HepG2 (cell line): ENCODE measurements around the gene SYNGR2. TPM values are rescaled to one million over a fixed set of nuclear protein-coding genes. Genes with fewer than 3 reads are reported as not detected.

Experiments
- ATAC-seq: fragments of 200-7000 bp; cut with Tn5 transposase; 3 replicates; pipeline ENCODE4 v1.9.1; 2020; ENCODE audit warnings: mild to moderate bottlenecking, moderate library complexity
- BruUV-seq: library from RNA; stranded (reverse); fragments of 400-500 nt; replicated peaks from 2 replicates; lab custom pipeline; 2021; lab: Mats Ljungman, UMichigan
- CTCF ChIA-PET: fragments of 300-600 bp; formaldehyde crosslinking; extraction: SDS; loops from one replicate; lab custom pipeline; 2021; ENCODE audit warnings: low total read pairs, inconsistent platforms, low intra/inter-chr PET ratio; lab: Yijun Ruan, JAX
- POLR2A ChIA-PET: fragments of 350-600 bp; sonication (Branson Sonifier 250); formaldehyde crosslinking; loops from one replicate; lab custom pipeline; 2020; ENCODE audit warnings: antibody characterized with exemption, inconsistent platforms; lab: Yijun Ruan, JAX
- DNase-seq: peaks from one replicate; pipeline ENCODE4 v3.0.0-alpha.2; 2015; ENCODE audit warnings: low spot score
- FAIRE-seq: peaks from 3 replicates; lab custom pipeline; 2011; peaks lifted over from hg19 to GRCh38; lab: Jason Lieb, UNC
- H2AFZ ChIP-seq: one replicate; pipeline ENCODE4 v1.6.1; 2011; ENCODE audit warnings: low read length, inconsistent platforms
- H3K27ac ChIP-seq: fragments of 300-600 bp; 3 replicates; pipeline ENCODE4 v1.8.0; 2011; ENCODE audit warnings: mixed run types, mild to moderate bottlenecking, mixed read lengths, low read length, inconsistent platforms; ENCODE audit not compliant: insufficient read depth; ENCODE audit errors: extremely low read length
- H3K27me3 ChIP-seq, 2 experiments: fragments of 200-600 bp in 1 of 2; 2 replicates in 1 of 2; 3 replicates in 1 of 2; pipeline versions ENCODE4 v1.6.0 to v1.8.0; 2011; ENCODE audit warnings: low read length in 2 of 2, mild to moderate bottlenecking in 2 of 2, moderate library complexity in 2 of 2, inconsistent platforms in 1 of 2; ENCODE audit not compliant: insufficient read depth in 2 of 2, control insufficient read depth in 1 of 2
- H3K36me3 ChIP-seq, 2 experiments: fragments of 200-600 bp in 1 of 2; replicated peaks in 1 of 2; 2 replicates in 1 of 2; 3 replicates in 1 of 2; pipeline versions ENCODE4 v1.5.1 to v1.8.0; 2011; ENCODE audit warnings: low read length in 2 of 2, inconsistent platforms in 1 of 2; ENCODE audit not compliant: insufficient read depth in 2 of 2, control insufficient read depth in 1 of 2
- H3K4me1 ChIP-seq: 2 replicates; pipeline ENCODE4 v1.5.1; 2012; ENCODE audit warnings: low read length, inconsistent platforms; ENCODE audit not compliant: insufficient read depth
- H3K4me2 ChIP-seq: 2 replicates; pipeline ENCODE4 v1.6.0; 2011; ENCODE audit warnings: low read depth, low read length, inconsistent platforms
- H3K4me3 ChIP-seq, 3 experiments: fragments of 200-600 bp in 1 of 3; sonication (generic), shearing (Covaris generic) in 1 of 3; replicated peaks in 1 of 3; 2 replicates each; pipeline ENCODE4 v1.5.1; 2011 to 2016; ENCODE audit warnings: low read length in 3 of 3, inconsistent platforms in 2 of 3, low read depth in 2 of 3, mild to moderate bottlenecking in 2 of 3, control low read depth in 1 of 3, mixed read lengths in 1 of 3; ENCODE audit not compliant: insufficient read depth in 1 of 3
- H3K79me2 ChIP-seq: one replicate; pipeline ENCODE4 v1.6.1; 2011; ENCODE audit warnings: low read length, inconsistent platforms; ENCODE audit not compliant: insufficient read depth
- H3K9ac ChIP-seq: 2 replicates; pipeline ENCODE4 v1.6.0; 2011; ENCODE audit warnings: mild to moderate bottlenecking, low read depth, low read length, inconsistent platforms; ENCODE audit not compliant: insufficient read depth
- H3K9me3 ChIP-seq: 2 replicates; pipeline ENCODE4 v1.5.1; 2012; ENCODE audit warnings: mild to moderate bottlenecking, low read length
- H4K20me1 ChIP-seq: 2 replicates; pipeline ENCODE4 v1.6.0; 2011; ENCODE audit warnings: inconsistent platforms, mild to moderate bottlenecking, low read length, moderate library complexity; ENCODE audit not compliant: insufficient read depth
- BORCS8-MEF2B ChIP-seq: sonication (generic); formaldehyde crosslinking; IDR thresholded peaks from 2 replicates; pipeline ENCODE4 v1.8.0; 2022; ENCODE audit warnings: mild to moderate bottlenecking, missing genetic modification reagents
- DMAP1 ChIP-seq: IDR thresholded peaks from 2 replicates; pipeline ENCODE4 v1.6.1; 2016
- RFX3 ChIP-seq: IDR thresholded peaks from 2 replicates; pipeline ENCODE4 v1.6.1; 2016; ENCODE audit warnings: missing biosample characterization, missing genetic modification reagents
- ZBTB1 ChIP-seq: sonication (generic); formaldehyde crosslinking; IDR thresholded peaks from 2 replicates; pipeline ENCODE4 v1.4.0; 2020; ENCODE audit warnings: missing genetic modification reagents, borderline replicate concordance
- ZFP1 ChIP-seq: IDR thresholded peaks from 2 replicates; pipeline ENCODE4 v1.6.1; 2016
- ZFP36L1 ChIP-seq: sonication (generic); formaldehyde crosslinking; IDR thresholded peaks from 2 replicates; pipeline ENCODE4 v1.8.0; 2022; ENCODE audit warnings: mild to moderate bottlenecking, missing genetic modification reagents, moderate library complexity
- ZNF142 ChIP-seq: sonication (generic); formaldehyde crosslinking; IDR thresholded peaks from 2 replicates; pipeline ENCODE4 v1.4.0; 2020; ENCODE audit warnings: missing genetic modification reagents
- ZNF260 ChIP-seq: sonication (generic); formaldehyde crosslinking; IDR thresholded peaks from 2 replicates; pipeline ENCODE4 v1.4.0; 2020; ENCODE audit warnings: missing genetic modification reagents, low read depth, mild to moderate bottlenecking, borderline replicate concordance
- ZNF362 ChIP-seq: sonication (generic); formaldehyde crosslinking; IDR thresholded peaks from 2 replicates; pipeline ENCODE4 v1.4.0; 2020; ENCODE audit warnings: missing genetic modification reagents, mild to moderate bottlenecking, borderline replicate concordance
- ZNF629 ChIP-seq: sonication (generic); formaldehyde crosslinking; conservative IDR thresholded peaks from 2 replicates; pipeline ENCODE4 v1.5.0; 2020; ENCODE audit warnings: missing genetic modification reagents
- ZSCAN5A ChIP-seq: sonication (generic); formaldehyde crosslinking; IDR thresholded peaks from 2 replicates; pipeline ENCODE4 v1.8.0; 2022; ENCODE audit warnings: mild to moderate bottlenecking, missing genetic modification reagents, borderline replicate concordance
- WGBS: methylation state at CpG from one replicate; pipeline ENCODE4 v1.1.6; 2017; ENCODE audit warnings: low lambda C conversion rate; 5-methylcytosine and 5-hydroxymethylcytosine counted together
- in situ Hi-C: cut with HindIII; loops from 2 replicates; pipeline ENCODE4 v1.10.0; 2017; ENCODE audit warnings: low pct_unique_long_range_greater_than_20kb; ENCODE audit not compliant: extremely low pct_ligation_motif_present
- intact Hi-C: fragments of 100-400 bp; cut with micrococcal nuclease; formaldehyde crosslinking; loops from one replicate; pipeline ENCODE4 v1.10.0; 2022; ENCODE audit not compliant: unreplicated experiment
- polyA plus RNA-seq, 8 experiments: library from polyadenylated mRNA; depleted of rRNA in 3 of 8; stranded (reverse) in 7 of 8; unstranded in 1 of 8; fragments of >200 nt; fragmentation: Illumina TruSeq in 4 of 8; extraction: Trizol in 4 of 8; gene quantifications; 2 replicates each; pipeline versions ENCODE4 v1.2.1 to v1.2.3, GENCODE V29; 2011 to 2016; ENCODE audit warnings: low read depth in 4 of 8, missing spikeins in 1 of 8, mixed read lengths in 1 of 8; ENCODE audit not compliant: insufficient read depth in 1 of 8
- total RNA-seq, 5 experiments: library from RNA; depleted of rRNA; stranded (reverse); fragments of >200 nt; fragmentation: Illumina TruSeq; extraction: Trizol; gene quantifications; 2 replicates each; pipeline ENCODE4 v1.2.3, GENCODE V29; 2016; ENCODE audit warnings: low read depth in 1 of 5

The SYNGR2 gene
- total and polyA plus RNA-seq, 2 of the 13 experiments (the other 11 are each of a cell fraction or from before 2014, with no cell fraction given) = 46.7 to 170 TPM

- Histone ChIP-seq H3K27me3 (peaks cover 9 to 26% of the 10 kb centered on the region in 2 experiments; a peak in 4 of 5 replicates), H3K27ac (peak overlapping the region; percentile 34), H3K4me3 (peak overlapping the region in 2 of 3 experiments; percentile 9 to 65; a peak in 2 of 6 replicates), H3K9me3 (no peaks in the 10 kb centered on the region), H3K36me3 (no peaks in the 10 kb centered on the region), H3K4me2 (peak overlapping the region; percentile 78), H3K4me1 (peaks cover 86% of the 10 kb centered on the region), H3K9ac (0 out of 2 replicates have a peak overlapping the region, but pooled peaks have one; percentile 10), H2AFZ (no peak overlapping the region), H3K79me2 (no peaks in the 10 kb centered on the region), H4K20me1 (no peaks in the 10 kb centered on the region)
- intact Hi-C loops (loop anchor here (5.0 kb wide), 2 partner anchors 697 to 782 kb away; partner anchors contain the start of genes TIMP2 and USP36), in situ Hi-C loops (no loop called here)
- ChIA-PET CTCF (no interaction called here), POLR2A (interaction anchor here (1.4 to 2.2 kb wide), 4 partner anchors 9 to 42 kb away, joined by 5 to 11 read pairs (median 8); partner anchors contain the start of genes AFMID, SYNGR2 and TK1)
- DNase-seq = no peak
- peak; percentile 75 for ATAC-seq
- FAIRE-seq = no peak
- WGBS = 0% methylated on average over 18 of the region's 18 CpGs
- no TSS peak for BruUV-seq
- TF ChIP-seq ZNF142 (CRISPR knock-in tag) (peak; percentile 51; the same call in 1 of the 2 replicates), ZBTB1 (CRISPR knock-in tag) (no peak), ZFP1 (CRISPR knock-in tag) (no peak), ZFP36L1 (CRISPR knock-in tag) (no peak), BORCS8-MEF2B (peak; percentile 89), ZNF629 (CRISPR knock-in tag) (peak; percentile 63; the same call in 1 of the 2 replicates), ZNF362 (CRISPR knock-in tag) (no peak), DMAP1 (CRISPR knock-in tag) (peak; percentile 17; the same call in 1 of the 2 replicates), RFX3 (CRISPR knock-in tag) (no peak), ZSCAN5A (CRISPR knock-in tag) (no peak), ZNF260 (CRISPR knock-in tag) (no peak)
Observed at GRCh38 chr17:78144736-78145641, 23.4 kb upstream of the SYNGR2 start.
